K562 (cell line): ENCODE results near the gene NUP62. TPM values are rescaled to one million over a fixed set of nuclear protein-coding genes. Genes with fewer than 3 reads are reported as not detected.

Source experiments
- BDP1 ChIP-seq: IDR thresholded peaks from 3 replicates; pipeline ENCODE4 v1.6.1; 2011; ENCODE audit not compliant: insufficient read length, insufficient read depth
- BRD4 ChIP-seq: fragments of 200-600 bp; sonication (generic); IDR thresholded peaks from 2 replicates; pipeline ENCODE4 v1.6.1; 2017; ENCODE audit warnings: inconsistent platforms
- CCNT2 ChIP-seq: IDR thresholded peaks from 2 replicates; pipeline ENCODE4 v1.6.1; 2011; ENCODE audit warnings: borderline replicate concordance, low read depth, mild to moderate bottlenecking, moderate library complexity, mixed read lengths, low read length; ENCODE audit not compliant: insufficient read length; ENCODE audit errors: extremely low read depth
- CHD1 ChIP-seq: fragments of 200-600 bp; sonication (generic); IDR thresholded peaks from one replicate; pipeline ENCODE4 v1.6.1; 2012; ENCODE audit warnings: mild to moderate bottlenecking, moderate library complexity, low read length, inconsistent platforms
- CHD2 ChIP-seq: IDR thresholded peaks from 2 replicates; pipeline ENCODE4 v1.6.1; 2011; ENCODE audit warnings: low read depth, low read length
- DPF2 ChIP-seq: fragments of 450-650 bp; IDR thresholded peaks from 2 replicates; pipeline ENCODE4 v1.6.1; 2016
- EGR1 ChIP-seq: fragments of 450-650 bp; conservative IDR thresholded peaks from 2 replicates; pipeline ENCODE4 v1.6.1; 2017; ENCODE audit warnings: mild to moderate bottlenecking
- ELF1 ChIP-seq: fragments of 200-800 bp; sonication (Bioruptor generic); IDR thresholded peaks from 2 replicates; pipeline ENCODE4 v1.6.1; 2016; ENCODE audit warnings: missing genetic modification characterization, missing compliant biosample characterization
- HDGF ChIP-seq: fragments of 450-650 bp; IDR thresholded peaks from 2 replicates; pipeline ENCODE4 v1.6.1; 2016
- LARP7 ChIP-seq: fragments of 450-650 bp; IDR thresholded peaks from 2 replicates; pipeline ENCODE4 v1.6.1; 2016
- LEF1 ChIP-seq: fragments of 450-650 bp; IDR thresholded peaks from 2 replicates; pipeline ENCODE4 v1.6.1; 2016; ENCODE audit warnings: mild to moderate bottlenecking
- NCOA1 ChIP-seq: fragments of 450-650 bp; IDR thresholded peaks from 2 replicates; pipeline ENCODE4 v1.6.1; 2016; ENCODE audit warnings: low read depth
- NKRF ChIP-seq: fragments of 450-650 bp; IDR thresholded peaks from 2 replicates; pipeline ENCODE4 v1.6.1; 2016; ENCODE audit warnings: borderline replicate concordance
- NONO ChIP-seq, 2 experiments: fragments of 200-400 bp in 1 of 2; fragments of 450-650 bp in 1 of 2; formaldehyde crosslinking in 1 of 2; IDR thresholded peaks; 2 replicates each; pipeline ENCODE4 v1.6.1; 2017; ENCODE audit warnings: low read depth in 2 of 2, mild to moderate bottlenecking in 2 of 2, moderate library complexity in 2 of 2, low read length in 1 of 2
- POU5F1 ChIP-seq: fragments of 150-350 bp; IDR thresholded peaks from 2 replicates; pipeline ENCODE4 v1.6.1; 2014; ENCODE audit warnings: borderline replicate concordance, low read length, low read depth, mild to moderate bottlenecking; ENCODE audit not compliant: partially characterized antibody
- RBM39 ChIP-seq: fragments of 200-400 bp; formaldehyde crosslinking; optimal IDR thresholded peaks from 2 replicates; pipeline ENCODE3; 2018; ENCODE audit warnings: low read depth, low read length
- SOX6 ChIP-seq: fragments of 450-650 bp; IDR thresholded peaks from 2 replicates; pipeline ENCODE4 v1.6.1; 2014; ENCODE audit warnings: mild to moderate bottlenecking
- TEAD1 ChIP-seq, 2 experiments: fragments of 450-650 bp in 1 of 2; sonication (generic) in 1 of 2; formaldehyde crosslinking; IDR thresholded peaks; 2 replicates each; pipeline versions ENCODE4 v1.4.0 to v1.8.0; 2020 to 2022; ENCODE audit warnings: mild to moderate bottlenecking in 2 of 2, missing genetic modification reagents in 1 of 2
- TFAP4 ChIP-seq: sonication (generic); formaldehyde crosslinking; IDR thresholded peaks from 2 replicates; pipeline ENCODE4 v1.8.0; 2022; ENCODE audit warnings: missing genetic modification reagents, mild to moderate bottlenecking, moderate library complexity, borderline replicate concordance
- ZMIZ1 ChIP-seq, 2 experiments: fragments of 150-350 bp in 1 of 2; IDR thresholded peaks; 2 replicates each; pipeline ENCODE4 v1.6.1; 2012 to 2016; ENCODE audit warnings: low read depth in 2 of 2, low read length in 2 of 2, mild to moderate bottlenecking in 1 of 2, moderate library complexity in 1 of 2
- ZNF384 ChIP-seq: IDR thresholded peaks from 2 replicates; pipeline ENCODE4 v1.6.1; 2012; ENCODE audit warnings: low read depth, low read length, improper control_type of control experiment
- ZNF77 ChIP-seq: fragments of 250-450 bp; sonication (Bioruptor Pico); IDR thresholded peaks from 2 replicates; pipeline ENCODE4 v1.5.0; 2020
- polyA plus RNA-seq, 8 experiments: library from polyadenylated mRNA; depleted of rRNA in 4 of 8; stranded (reverse) in 5 of 8; unstranded in 3 of 8; fragments of >200 nt; fragmentation: Nextera tagmentation in 2 of 8; fragmentation: Illumina TruSeq in 1 of 8; extraction: Ambion mirVana in 2 of 8; extraction: Trizol in 1 of 8; gene quantifications; 2 replicates each; pipeline versions ENCODE4 v1.2.1 to v1.2.3, GENCODE V29; 2011 to 2014; ENCODE audit warnings: inconsistent platforms in 1 of 8, missing spikeins in 1 of 8
- total RNA-seq, 7 experiments: library from RNA; depleted of rRNA in 6 of 7; stranded (reverse); fragments of >200 nt in 6 of 7; fragmentation: Illumina TruSeq in 2 of 7; extraction: Trizol in 2 of 7; gene quantifications; 2 replicates each; pipeline versions ENCODE4 v1.2.1 to v1.2.3, GENCODE V29; 2011 to 2021; ENCODE audit warnings: low replicate concordance in 1 of 7

Gene NUP62
- total and polyA plus RNA-seq, 9 of the 15 experiments (the other 6 are each of a cell fraction or from before 2014, with no cell fraction given), result 16.9 to 109 (median 66.0) TPM

- peak in 1 of 2 experiments; percentile 74; a peak in 1 of 4 replicates for TF ChIP-seq ZMIZ1 (IDR thresholded peaks at IDR 0.05; ENCODE audit: low read depth in 2 of 2, low read length in 2 of 2)
- peak; percentile 8; the same call in 1 of the 2 replicates for TF ChIP-seq ZNF384
- no peak for TF ChIP-seq ELF1 (tag)
- no peak for TF ChIP-seq LARP7
- peak; percentile 20; the same call in 1 of the 2 replicates for TF ChIP-seq EGR1
- no peak for TF ChIP-seq RBM39
- TF ChIP-seq NKRF, result peak; percentile 16; the same call in 1 of the 2 replicates
- no peak for TF ChIP-seq NCOA1
- peak; percentile 29; the same call in 1 of the 2 replicates for TF ChIP-seq CHD2
- peak; percentile 41; the same call in 1 of the 2 replicates for TF ChIP-seq DPF2
- peak in 1 of 2 experiments; percentile 45; a peak in 2 of 4 replicates for TF ChIP-seq NONO (IDR thresholded peaks at IDR 0.05; ENCODE audit: low read depth in 2 of 2, low read length in 1 of 2)
- peak; percentile 75; the same call in 1 of the 2 replicates for TF ChIP-seq HDGF
- TF ChIP-seq BDP1, result no peak
- peak; percentile 11 for TF ChIP-seq CCNT2
- TF ChIP-seq TEAD1 (CRISPR knock-in tag; IDR thresholded peaks at IDR 0.05), result peak in 1 of 2 experiments; percentile 67; a peak in 2 of 4 replicates
- TF ChIP-seq LEF1, result 0 out of 2 replicates have a peak, but pooled peaks have one; percentile 18
- peak; percentile 67; the same call in 1 of the 2 replicates for TF ChIP-seq BRD4
- TF ChIP-seq CHD1, result peak; percentile 31
- peak; percentile 56 for TF ChIP-seq SOX6
- TF ChIP-seq POU5F1, result no peak
- TF ChIP-seq ZNF77, result 0 out of 2 replicates have a peak, but pooled peaks have one; percentile 65
- TF ChIP-seq TFAP4 (CRISPR knock-in tag), result peak; percentile 62
Measured at GRCh38 chr19:49929611-49930482, 543 bp upstream of the NUP62 start (continued).
